Midbrain (tissue), 1 donor: ENCODE results near the gene SYMPK.
A peak's percentile ranks its signal among the peaks of the same experiment; 100 is the strongest.

Experiments used
- DNase-seq: peaks from one replicate; lab custom pipeline; 2025; lab: John Stamatoyannopoulos, UW

SYMPK gene

DNA sequence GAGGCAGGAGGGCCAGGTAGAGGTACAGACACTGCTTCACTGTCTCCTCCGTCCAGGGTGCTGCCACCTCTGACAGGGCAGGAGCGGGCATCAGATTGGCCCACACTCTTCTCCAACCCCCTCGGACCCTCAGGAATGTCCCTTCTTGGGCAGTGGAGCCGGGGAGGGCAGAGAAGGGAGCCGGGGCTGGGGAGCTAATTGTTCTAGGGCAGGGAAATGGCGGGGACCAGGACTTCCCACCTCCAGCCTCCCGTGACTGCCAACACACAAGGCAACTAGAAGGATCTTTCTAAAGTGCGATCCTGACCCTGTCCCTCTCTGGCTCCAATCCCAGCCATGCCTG, 37.7 kb downstream of the SYMPK start:
- DNase-seq: no peak

DNA sequence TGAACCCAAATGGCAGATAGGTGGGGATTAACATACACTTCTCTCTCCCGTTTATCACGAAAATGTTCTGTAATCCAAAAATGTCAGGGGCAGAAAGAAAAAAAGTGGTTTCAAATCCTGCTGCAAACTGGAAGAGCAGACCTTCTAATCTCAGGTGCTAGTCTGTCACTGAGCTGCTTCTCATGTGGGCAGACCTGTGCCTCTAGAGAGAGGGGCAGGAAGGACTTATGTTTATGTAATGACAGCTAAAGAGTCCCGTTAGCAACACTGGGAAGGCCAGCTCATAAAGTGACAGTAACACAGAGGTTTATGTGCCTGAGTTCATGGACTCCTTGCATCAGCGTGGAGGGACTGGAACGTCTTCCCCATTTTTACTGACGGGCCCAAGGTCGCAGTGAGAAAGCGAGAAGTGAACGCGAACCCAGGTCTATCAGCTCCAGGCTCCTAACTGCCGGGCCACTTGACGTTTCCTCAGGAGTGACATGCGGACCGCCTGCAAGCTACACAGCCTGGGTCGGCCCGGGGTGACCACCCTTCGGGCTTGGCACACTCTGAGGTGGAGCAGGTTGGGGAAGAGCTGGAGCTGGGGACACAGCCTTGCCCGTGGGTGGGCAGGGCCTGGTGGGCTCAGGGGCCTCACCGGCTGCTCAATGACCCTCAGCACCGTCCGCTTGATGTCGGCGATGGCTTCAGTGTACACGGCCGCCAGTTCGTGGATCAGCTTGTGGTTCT, 38.2 kb downstream of the SYMPK start:
- DNase-seq: peak; percentile 13

- DNase-seq: peak; percentile 49
Observed at GRCh38 chr19:45824041-45824471, 38.9 kb downstream of the SYMPK start.

DNA sequence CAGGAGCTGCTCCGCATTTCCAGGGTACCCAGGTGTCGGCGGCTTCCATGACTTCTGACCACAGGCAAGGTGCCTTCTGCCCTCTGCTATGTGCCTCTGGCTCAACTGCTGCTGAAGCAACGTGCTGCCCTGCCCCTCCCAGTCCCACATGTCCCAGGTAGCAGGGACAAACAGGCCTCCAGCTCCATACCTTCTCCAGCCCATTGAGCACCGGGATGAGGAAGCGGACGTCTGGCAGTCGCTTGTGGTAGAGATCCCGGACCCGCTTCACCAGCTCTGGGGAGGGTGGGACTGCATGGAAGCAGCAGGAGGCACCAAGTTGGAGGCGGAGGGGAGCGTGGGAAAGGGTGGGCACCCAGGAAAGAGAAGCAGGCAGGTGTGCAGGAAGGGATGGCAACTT, 39.8 kb downstream of the SYMPK start:
- DNase-seq: no peak

GRCh38 chr19:45822716-45823115, 40.2 kb downstream of the SYMPK start:
- no peak for DNase-seq

GRCh38 chr19:45821570-45821969, 41.4 kb downstream of the SYMPK start:
- no peak for DNase-seq

GRCh38 chr19:45821103-45821521, 41.8 kb downstream of the SYMPK start:
- DNase-seq: no peak

- no peak for DNase-seq
Observed at GRCh38 chr19:45820413-45821102, 42.4 kb downstream of the SYMPK start.

GRCh38 chr19:45819769-45820168, 43.2 kb downstream of the SYMPK start:
- DNase-seq: no peak

- no peak for DNase-seq
Observed at GRCh38 chr19:45817725-45818301, 45.1 kb downstream of the SYMPK start.

DNA sequence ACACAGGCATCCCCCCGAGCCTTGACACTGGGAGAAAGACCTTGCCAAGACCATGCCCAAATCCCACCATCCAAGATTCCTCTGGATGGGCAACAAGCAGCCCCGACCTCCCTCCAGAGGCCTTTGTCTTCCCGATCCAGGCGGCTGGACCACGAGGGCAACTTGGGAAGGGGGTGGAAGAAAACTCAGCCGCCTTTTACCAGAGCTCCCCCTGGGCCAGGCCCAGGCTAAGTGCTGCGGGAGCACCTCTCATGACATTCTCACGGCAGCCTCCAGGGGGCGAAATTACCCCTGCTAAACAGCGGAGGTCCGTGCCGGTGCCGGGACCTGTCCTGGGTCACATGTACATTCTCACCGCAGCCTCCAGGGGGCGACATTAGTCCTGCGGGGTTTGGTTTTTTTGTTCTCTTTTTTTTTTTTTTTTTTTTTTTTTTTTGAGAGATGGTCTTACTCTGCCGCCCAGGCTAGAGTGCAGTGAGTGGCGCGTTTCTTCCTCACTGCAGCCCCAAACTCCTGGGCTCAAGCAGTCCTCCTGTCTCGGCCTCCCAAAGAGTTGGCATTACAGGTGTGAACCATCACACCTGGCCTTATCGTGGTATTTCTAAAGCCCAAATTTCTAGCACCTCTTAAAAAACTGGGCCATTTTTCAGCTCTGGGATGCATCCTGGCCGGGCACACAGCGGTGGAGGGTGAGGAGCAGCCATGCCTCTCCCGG, 45.8 kb downstream of the SYMPK start:
- DNase-seq: peak; percentile 81

GRCh38 chr19:45816236-45817009, 46.5 kb downstream of the SYMPK start:
- DNase-seq: no peak

DNA sequence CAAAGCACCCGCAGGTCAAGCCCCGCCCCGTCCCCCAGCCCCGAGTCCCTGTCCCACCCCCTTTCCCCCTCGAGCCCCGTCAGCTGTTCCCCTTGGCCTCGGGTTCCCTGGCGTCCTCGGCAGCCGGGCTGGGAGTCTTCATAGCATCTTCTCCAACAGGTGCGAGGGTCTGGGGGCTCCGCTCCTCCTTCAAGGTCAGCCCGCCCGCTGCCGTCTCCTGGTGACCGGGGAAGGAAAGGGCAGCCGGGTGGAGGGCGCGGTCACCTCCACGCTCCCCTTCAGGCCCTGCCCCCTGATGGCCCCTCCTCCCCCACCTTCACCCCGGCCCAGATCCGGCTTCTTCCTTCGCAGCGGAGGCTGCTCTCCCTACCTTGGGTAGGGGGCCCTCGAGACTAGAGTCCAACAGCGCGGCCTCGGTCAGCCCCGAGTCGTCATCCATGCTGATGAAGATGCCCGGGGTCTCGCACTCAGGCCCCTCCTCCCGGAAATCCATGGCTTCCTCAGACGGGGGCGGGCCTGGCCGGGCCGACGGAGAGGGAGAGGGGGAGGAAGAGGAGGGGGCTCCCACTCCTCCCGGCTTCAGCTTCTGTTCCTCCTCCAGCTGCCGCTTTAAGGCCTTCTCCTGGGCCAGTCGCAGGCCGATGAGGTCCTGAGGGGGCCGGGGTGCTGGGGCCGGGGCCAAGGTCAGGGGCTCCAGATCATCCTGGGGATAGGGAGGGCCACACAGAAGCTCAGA, 47.3 kb downstream of the SYMPK start:
- DNase-seq: no peak

GRCh38 chr19:45814851-45815480, 48.0 kb downstream of the SYMPK start, which contains the start of gene RSPH6A:
TSS of gene RSPH6A (minus strand) at chr19:45815308. CDS start at chr19:45815176, 132 bp downstream.
- DNase-seq: no peak

DNA sequence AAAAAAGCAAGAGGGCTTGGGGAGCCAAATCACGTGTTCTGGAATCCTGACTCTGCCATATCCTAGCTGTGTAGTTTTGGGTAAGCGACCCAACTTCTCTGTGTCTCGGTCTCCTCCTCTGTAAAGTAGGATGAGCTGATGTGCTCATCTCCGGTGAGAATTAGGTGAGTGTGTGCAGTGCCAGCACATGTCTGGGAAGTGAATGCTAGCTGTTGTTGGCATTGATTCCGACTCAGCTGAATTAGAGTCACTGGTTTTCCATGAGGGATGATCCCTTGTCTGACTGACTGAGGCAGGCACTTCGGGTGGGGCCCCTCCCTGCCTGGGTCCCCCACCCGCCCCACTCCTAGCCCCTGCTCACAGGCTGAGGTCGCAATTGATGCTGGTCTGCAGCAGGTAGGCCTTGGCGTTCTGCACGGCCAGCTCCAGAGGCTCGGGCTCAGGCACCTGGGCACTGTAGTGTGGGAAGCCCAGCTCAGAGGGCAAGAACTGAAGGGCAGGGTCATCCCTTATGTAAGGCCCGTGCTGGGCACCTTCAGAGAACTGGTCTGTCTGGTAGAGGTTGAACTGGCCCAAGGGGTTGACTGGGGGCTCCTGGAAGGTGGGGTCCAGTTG, 48.7 kb downstream of the SYMPK start:
- no peak for DNase-seq

DNA sequence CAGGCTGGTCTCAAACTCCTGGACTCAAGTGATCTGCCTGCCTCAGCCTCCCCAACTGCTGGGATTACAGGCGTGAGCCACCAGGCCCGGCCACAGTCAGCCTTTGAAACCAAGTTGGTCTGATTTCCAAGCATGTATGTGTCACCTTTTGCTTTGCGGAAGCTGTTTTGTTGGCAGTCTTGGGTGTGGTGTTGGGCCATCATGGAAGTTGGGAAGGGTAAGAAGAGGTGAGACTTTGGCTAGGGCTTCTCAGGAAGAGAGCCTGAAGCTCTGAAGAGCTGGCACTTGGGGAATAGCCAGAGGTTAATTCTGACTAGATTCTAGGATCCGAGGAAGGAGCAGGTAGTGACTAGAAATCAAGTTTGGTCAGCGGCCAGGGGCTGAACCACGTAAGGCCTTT, 50.6 kb downstream of the SYMPK start:
- DNase-seq: no peak

- DNase-seq: no peak
Observed at GRCh38 chr19:45809643-45810159, 53.2 kb downstream of the SYMPK start.

GRCh38 chr19:45805719-45806118, 57.2 kb downstream of the SYMPK start:
- no peak for DNase-seq

DNA sequence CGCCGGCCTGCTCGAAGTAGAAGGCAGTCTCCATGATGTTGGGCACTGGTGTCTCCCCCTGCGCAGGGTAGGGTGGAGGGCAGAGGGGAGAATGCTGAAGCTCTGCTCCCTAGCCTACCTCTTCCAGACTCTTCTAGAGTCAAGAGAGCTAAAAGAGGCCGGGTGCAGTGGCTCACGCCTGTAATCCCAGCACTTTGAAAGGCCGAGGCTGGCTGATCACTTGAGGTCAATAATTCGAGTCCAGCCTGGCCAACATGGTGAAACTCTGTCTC, 58.1 kb downstream of the SYMPK start:
- no peak for DNase-seq
